Stimulated activated CD4-positive, alpha-beta T cell treated with anti-CD3 and anti-CD28 coated beads, Interleukin-15, amount 100 ng/mL, for 48 hours (primary cell): Measurements from ENCODE around the gene NUDT1.

ENCODE experiments used
- DNase-seq, 2 donors: peaks; one replicate each; pipeline ENCODE4 v3.0.0-alpha.2; 2020; ENCODE audit warnings: low read depth in 2 of 2

The NUDT1 gene

DNA sequence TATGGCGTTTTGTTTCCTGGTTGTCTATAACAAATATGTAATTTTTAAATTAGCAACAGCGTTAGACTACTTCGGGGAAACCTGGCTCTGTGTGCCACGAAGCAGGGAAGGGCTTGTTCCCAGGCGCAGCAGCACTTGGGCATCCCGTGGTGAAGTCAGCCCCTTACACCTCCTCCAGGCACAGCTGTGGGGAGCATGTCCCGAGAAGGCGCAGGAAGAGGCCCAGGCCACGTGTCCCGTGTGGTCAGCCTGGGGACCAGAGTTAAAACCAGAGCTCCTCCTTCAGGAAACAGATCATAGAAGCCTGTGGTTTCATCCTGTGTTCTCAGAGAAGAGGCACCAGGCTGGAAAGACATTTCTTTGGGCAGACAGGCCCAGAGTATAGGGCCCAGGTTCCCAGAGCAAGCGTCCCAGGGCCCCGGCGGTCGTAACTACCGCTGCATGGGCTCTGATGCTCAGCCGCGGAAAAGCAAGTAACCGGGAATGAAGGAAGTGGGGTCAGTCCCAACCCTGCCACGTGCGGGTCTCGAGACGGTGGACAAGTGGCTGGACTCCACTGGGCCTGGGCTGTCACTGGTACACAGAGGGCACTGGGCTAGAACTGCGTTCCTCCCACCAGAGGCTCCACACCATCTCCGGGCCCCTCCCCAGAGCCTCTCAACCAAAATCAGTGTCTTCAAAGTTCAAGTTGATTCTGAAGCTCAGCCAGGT, 7.1 kb downstream of the NUDT1 start:
- DNase-seq: no peak

DNA sequence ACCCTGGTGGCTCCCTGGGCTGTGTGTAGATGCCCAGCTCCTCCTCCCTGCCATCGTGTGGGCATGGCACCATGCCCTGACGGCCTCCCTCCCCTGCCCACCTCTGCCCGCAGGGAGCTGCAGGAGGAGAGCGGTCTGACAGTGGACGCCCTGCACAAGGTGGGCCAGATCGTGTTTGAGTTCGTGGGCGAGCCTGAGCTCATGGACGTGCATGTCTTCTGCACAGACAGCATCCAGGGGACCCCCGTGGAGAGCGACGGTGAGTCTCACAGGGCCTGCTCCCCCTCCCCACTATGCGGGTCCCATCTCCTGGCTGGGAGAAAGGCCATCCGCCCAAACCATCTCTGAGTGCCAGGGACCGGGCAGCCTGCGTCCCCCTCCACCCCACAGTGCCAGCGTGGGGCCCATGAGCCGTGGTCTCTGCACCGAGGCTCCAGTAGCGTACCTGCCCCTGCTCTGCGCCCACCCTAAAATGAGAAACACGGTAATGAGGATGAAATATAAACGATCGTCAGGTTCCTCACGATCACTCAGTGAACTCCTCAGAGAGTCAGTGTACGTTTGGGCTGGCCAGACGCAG, 7.8 kb downstream of the NUDT1 start:
- no peak for DNase-seq

DNA sequence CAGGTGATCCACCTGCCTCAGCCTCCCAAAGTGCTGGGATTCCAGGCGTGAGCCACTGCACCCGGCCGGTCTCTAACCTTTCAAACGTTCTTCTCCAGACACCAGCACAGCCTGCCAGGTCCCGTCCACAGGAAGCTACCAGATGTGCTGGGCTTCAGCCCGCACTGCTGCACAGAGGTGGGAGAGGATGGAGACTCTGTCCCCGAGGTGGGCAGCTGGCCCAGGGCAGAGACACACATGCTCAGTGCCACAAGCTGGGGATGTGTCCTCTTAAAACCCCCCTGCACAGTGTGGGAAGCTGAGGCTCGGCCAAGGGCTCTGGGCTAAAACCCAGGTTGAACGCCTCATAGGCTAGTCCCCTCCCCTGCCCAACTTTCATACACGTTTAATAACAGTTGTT, 9.4 kb downstream of the NUDT1 start:
- DNase-seq: no peak

DNA sequence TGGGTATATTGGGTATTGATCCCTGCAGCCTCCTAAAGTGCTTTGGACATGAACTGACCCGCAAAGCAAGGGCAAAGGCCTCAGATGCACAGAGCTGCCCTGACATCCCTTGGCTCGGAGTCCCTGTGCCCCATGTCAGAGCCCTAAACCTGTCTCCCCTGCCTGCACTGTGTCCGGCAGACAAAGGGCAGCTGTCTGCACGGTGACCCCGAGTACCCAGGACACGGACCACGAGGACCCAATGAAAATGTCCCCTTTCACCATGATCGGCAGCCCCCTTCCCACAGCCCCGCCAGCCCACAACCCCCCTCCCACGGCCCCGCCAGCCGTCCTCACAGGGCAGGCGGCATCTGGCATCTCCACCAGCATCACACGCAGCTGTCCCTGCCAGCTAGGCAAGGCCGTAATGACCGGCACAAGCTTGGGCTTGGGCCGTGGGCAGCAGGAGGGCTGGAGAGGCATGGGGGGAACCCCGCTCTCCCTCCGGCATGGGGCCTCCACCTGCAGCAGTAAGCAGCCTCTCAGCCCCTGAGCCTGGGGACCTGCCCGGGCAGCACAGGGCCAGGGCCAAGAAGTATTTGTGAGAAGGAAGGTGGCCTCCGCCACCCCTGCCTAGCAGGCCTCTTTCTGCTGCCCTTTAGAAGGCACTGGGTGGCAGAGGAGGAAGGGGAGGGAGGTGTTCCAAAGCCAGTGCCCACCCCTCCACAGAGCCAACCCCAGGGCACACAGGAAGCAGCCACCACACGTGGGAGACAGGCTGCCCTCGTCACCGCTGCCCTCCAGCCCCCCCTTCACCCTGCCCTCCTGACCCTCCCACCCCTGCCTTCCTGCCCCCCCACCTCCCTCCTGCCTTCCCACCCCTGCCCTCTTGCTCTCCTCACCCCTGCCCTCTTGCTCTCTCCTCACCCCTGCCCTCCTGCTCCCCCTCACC, 10.1 kb downstream of the NUDT1 start:
- no peak for DNase-seq

DNA sequence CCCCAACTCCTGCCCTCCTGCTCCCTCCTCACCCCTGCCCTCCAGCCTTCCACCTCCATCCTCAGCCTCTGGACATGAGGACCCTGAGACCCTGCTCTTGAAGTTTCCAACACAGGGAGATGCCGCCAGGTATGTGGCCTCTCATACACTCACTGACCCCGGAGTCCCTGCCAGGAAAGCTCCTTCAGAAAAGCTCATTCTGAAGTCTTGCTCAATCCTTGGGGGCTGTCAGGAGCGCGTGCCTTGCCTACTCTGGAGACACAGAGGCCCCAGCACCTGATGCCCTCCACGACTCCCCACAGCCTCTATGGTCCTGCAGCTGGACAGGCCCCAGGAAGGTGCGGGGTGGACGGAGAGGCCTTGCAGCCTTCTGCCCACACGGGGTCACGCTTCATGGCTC, 11.0 kb downstream of the NUDT1 start:
- DNase-seq: no peak

DNA sequence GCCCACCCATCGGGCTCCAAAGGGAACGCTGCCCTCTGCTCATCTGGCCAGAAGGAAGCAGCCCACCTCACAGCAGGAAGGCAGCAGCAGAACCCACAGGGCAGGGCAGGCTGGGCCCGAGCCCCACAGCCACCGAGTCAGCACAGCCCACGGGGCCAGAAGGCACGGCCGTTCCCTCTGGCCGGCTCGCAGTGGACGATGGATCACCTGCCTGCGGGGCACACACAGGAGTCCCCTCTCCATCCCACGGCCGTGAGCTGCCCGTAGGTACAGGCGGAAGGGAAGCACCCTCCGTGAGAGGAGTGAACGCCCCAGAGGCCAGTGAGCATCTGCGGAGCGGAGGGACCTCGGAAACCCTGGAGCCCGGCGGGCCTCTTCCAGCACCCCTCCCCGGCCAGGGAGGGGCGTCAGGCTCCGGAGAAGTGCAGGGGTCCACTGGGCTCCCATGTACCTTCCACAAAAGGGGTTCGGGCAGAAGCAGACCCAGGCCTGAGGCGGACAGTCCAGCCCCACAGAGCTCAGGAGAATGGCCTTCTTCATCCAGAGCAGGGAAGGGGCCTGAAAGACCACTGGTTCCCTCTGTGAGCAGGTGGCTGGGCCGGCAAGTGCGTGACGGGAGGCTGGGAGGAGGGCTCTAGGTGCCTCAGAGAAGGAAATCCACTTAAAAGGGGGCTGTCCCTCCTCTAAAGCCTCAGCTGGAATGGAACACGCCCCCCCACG, 11.7 kb downstream of the NUDT1 start:
- no peak for DNase-seq

DNA sequence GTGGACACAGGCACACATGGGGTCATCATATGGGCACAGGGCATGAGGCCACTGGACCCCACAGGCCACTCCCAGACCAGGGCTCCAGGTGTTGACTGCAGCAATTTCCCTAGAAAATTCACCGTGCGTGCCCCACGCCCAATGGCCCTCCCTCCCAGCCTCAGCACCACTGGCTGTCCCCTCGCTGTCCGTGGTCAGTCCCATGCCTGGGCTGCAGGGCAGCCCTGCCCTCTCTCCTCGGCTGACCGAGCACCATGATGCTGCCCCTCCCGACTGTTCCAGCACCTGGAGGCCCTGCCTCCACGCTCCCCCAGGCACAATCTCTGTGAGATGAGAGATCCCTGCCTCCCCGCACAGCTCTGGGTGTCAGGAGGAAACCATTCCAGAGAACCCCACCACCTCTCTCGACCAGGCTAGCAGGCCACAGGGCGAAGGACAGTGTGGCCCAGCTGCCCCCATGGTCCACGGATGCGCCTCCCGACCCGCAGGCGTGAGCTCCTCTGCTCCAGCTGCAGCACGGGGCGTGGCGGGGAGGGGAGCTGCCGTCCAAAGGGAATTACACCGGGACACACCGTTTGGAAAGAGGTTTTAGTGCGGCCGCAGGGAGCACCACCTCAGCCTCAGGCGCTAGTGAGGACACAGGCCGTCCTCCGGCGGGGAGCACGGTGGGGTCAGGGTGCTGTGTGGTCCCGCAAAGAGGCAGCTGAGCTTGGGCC, 12.6 kb downstream of the NUDT1 start:
- DNase-seq: no peak

DNA sequence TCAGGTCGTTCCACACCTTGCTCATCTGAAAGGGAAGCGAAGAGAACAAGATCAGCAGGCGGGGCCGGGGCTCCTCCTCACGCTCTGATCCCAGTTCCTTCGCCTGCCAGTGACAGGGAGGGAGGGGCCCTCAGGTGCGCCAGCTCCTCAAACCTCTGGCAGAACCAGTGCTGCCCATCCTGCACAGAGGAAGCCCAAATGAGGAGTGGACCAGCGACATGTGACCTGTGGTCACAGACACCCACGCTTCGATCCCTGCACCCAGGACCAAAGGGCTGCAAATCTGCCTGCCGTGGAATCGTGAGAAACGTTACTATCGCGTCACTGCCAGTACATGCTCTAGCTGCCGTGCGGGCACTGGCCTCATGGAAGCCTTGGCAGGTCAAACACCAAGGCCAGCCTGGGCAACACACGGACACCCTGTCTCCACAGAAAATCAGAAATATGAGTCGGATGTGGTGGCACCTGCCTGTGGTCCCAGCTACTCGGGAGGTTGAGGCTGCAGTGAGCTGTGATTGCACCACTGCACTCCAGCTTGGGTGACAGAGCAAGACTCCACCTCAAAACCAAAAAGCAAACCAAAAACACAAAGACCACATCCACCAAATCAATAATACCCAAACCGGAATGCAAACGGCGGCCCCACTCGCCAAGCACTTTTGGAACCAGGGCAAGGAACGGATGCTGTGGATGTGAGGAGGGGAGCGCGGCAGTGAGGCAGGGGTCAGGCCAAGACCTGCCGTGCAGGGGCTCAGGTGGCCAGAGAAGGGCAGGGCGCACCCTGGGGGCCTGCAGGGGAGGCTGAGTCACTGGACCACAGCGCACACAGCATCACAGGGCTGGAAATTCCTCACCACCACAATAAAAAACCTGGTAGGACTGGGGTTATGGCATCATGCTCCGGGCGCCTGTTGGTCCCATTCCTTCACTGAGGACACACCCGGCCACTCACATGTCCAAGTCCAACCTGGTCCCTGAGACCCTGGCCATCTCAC, 13.4 kb downstream of the NUDT1 start:
- DNase-seq: no peak

DNA sequence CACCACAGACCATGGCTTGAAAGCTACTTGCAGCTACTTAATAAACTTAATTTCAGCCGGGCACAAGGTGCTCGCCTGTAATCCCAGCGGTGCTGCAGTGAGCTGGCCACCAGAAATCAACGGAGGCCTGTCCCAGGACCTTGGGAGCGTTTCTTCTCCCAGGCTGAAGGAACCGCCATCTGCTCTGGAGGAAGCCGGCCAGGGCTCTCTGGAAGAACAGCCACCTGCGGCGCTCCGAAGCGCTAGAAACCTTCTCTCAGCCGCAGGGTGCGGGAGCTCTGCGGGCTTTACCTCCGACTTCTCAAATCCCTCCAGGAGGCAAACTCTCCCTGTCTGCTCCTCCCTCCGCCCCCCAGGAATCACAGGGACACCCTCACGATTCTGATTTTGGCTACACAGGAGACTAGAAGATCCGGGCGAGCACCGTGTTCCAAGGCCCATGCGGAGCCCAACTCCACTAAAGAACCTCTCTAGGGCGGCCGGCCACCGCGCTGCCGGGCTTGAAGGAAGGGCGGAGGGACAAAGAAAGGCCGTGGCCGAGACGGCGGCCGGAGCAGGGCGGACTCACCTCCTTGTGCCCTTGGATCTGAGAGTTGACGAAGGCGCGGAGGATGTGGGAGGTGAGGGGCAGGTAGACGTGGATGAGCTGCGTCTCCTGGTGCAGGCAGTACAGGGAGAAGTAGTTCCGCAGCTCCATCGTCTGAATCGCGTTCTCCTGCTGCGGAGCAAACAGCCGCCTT, 14.4 kb downstream of the NUDT1 start:
- DNase-seq: no peak

DNA sequence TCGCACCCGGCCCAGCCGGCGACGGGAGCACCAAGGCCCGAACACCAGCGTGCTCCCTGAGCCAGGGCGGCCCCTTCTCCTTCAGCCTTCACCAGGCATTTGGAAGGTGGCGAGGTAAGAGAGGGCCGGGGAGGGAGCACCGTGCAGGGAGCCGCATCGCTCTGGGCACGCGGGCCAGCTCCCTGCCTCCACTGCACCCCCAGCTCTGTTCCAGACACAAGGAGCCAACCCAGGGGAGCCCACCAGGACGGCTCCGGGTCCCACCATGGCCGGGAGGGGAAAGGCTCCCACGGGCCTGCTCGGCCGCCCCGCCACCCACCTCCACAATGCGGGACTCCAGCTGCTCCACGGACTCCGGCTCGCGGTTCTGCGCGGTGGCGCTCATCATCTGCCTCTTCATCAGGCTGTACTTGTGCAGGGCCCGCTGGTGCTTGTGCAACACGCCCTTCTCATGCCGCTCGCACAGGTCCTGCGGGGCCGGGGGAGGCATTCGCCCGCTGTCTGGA, 15.1 kb downstream of the NUDT1 start:
- no peak for DNase-seq

DNA sequence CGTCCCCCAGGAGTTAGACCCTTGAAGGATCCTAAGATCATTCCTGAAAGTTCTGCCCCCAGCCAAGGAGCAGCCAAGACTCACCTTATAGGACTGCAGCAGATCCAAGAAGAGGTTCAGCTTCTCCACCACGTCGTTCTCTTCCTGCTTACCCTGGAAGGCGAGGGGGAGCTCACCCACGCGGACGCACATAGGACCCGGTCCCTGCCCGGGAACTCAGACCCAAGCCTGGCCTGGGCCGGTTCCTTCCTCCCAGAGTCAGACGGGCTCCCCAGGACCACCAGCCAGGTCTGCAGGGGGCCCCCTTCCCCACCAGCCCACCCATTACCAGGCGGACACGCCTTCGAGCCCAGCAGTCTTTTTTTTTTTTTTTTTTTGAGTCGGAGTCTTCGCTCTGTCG, 15.6 kb downstream of the NUDT1 start:
- no peak for DNase-seq

DNA sequence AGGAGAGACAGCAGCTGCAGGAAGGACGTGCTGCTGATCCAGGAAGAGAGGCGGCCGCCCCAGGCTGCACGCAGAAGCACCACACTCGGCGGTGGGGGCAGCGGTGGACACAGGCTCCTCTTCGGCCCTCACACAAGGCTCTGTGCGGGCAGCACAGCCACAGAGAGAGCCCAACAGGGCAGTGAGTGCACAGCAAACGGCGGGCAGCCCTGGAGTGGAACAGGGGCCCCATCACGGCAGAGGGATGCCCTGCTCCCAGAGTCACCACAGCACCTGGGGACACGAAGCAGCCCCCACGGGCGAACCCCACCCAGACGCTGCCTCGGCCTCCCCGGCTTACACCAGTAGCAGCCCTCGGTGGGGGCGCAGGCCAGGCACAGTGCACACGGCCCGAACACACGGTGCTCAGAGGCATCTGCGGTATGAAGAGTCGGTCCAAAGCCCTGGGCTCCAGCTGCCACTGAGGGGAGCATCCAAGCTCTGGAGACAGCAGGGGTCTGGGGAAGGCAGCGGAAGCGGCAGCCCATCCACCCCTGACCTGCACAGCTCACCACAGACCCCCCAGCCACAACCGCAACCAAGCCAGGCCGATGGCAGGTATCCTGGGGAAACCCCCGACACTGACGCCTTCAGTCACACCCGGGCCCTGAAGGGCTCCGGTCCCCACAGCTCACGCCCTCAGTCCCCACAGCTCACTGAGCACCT, 16.8 kb downstream of the NUDT1 start:
- DNase-seq: no peak

DNA sequence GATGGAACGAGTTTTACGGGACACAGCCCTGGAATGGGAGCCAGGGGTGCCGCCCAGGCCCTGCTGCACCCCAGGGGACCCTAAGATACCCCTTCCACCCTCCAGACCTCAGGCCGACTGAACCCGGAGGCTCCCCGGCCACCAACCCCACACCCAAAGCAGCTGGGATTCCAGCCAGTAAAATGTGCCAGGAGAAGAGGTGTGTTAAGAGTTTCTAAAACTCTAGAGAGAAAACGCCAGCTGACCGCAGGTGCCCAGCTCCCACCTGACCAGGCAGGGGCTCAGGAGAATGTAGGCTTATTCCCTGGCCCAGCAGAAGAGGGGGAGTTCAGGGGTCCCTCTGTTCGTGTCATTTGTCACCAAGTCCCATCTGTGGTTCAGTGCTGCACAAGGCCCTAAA, 17.5 kb downstream of the NUDT1 start:
- no peak for DNase-seq

DNA sequence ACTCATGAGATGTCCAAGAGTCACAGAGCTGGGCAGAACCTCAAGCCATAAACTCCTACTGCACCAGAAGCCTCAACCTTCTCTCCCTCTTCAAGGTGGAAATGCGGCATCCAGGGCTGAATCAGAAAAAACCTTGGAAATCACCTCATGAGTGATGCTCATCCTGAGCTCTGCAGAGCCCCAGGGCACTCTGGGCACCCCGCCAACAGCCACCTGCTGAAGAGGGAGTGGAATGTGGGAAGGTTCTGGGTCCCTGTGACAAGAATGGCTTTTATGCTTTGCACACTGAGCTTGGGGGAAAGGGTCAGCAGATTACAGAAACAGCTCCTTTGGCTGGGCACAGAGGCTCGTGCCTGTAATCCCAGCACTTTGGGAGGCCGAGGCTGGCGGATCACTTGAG, 18.8 kb downstream of the NUDT1 start:
- DNase-seq: no peak

DNA sequence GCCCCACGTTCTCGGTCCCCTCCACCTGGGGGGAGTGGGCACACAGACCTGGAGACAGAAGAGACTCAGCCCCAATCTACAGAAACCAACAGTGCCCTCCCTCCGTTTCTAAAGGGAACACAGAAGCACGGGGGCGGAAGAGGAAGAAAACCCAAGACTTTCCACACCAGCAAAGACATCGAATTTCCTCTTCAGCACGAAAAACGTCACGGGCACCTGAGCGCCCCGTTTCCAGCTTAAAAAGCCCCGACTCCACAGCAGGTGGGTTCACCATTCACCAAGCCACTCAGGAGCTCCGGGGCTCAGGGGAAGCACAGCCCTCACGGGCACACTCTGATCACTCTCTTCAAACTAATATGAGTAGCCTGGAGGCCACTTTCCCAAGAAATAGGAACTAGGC, 19.6 kb downstream of the NUDT1 start:
- DNase-seq: no peak

DNA sequence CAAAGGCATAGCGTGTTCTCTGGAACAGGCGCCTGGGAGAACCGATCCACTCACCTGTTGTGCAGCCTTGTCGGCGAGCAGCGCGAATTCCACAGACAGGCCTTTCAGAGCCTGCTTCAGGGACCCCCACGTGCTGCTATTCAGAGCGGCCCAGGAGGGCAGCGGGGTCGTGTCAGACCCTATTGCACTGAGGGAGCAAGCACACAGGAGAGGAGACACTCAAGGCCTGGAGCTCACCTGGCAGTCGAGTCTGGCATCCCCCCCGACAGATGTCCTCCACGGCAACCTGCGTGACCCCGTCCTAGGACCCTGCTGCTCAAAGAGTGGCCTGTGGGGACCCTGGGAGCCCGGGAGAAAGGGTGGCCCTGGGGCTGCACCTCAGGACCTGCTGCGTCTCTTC, 21.1 kb downstream of the NUDT1 start:
- no peak for DNase-seq

DNA sequence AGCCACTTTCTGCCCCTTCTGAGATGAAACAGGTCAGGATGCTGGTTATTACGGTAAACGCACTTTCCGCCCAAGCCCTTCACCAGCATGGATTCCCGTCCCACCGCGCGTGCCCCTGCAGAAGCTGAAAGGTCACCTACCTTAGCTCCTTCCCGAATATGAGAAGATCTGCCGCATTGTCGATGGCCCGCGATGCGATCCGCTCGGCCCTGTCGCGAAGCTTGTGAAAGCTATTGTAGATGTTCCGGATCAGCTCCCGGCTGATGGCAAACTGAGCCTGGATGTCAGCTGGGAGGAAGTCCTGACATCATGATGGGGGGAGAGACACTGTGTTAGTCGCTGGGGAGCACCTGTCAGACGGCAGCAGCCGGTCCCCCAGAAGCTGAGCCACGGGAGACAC, 22.1 kb downstream of the NUDT1 start:
- DNase-seq: no peak

DNA sequence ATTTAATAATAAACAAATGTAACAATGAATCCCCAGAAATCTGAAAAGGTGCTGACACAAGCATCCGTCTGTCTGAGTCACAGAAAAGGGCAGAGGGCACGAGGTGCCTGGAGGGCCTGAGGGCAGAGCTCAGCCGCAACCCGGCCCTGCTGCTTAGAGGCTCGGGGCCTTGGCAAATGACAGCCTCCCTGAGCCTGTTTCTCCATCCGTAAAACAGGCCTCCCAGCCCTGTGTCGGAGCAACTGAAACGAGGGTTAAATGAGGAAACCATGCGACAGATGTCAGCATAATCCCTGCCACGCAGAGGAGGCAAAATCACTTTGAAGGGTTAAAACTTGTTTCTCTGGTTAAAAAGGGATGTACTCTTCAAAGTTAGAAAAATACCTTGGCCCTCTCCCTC, 24.9 kb downstream of the NUDT1 start:
- no peak for DNase-seq
